ENCODE measurements around the gene BUD31.

The BUD31 gene

GRCh38 chr7:99408379-99409191 is at the start of gene BUD31, which contains the start of gene PDAP1:
Gene BUD31, plus strand, starts transcription at chr7:99408969. Its CDS starts 2,124 bp downstream, at chr7:99411093.
Gene PDAP1, minus strand, starts transcription at chr7:99408597. Its CDS starts 49 bp downstream, at chr7:99408548.
- POLR2A ChIA-PET: interaction anchor here (0.6 to 3.5 kb wide), 13 partner anchors 10 to 216 kb away, joined by 3 to 21 read pairs (median 4); partner anchors contain the start of genes CPSF4, PTCD1 and ZKSCAN5

GRCh38 chr7:99359465-99360154 is 49.2 kb upstream of the BUD31 start:
- no peak for DNase-seq (ENCODE audit: low read depth, low spot score)
- TF ChIP-seq CTCF (IDR thresholded peaks at IDR 0.05; ENCODE audit: insufficient read depth, low read length, missing control alignments): no peak
- CTCF ChIA-PET: interaction anchor here (0.7 kb wide), 2 partner anchors 11 to 35 kb away, joined by 3 to 4 read pairs; no protein-coding TSS in a partner anchor

More at GRCh38 chr7:99408379-99409191, at the start of gene BUD31, which contains the start of gene PDAP1:
- CTCF ChIA-PET: interaction anchor here (1.1 kb wide), 2 partner anchors 8 to 84 kb away, joined by 3 read pairs; no protein-coding TSS in a partner anchor
- H3K4me3 ChIP-seq (ENCODE audit: low read depth, low read length): peak within 1 kb of the TSS; percentile 98
- DNase-seq (ENCODE audit: low read depth, low spot score): peak; percentile 76
- no peak for TF ChIP-seq CTCF (IDR thresholded peaks at IDR 0.05; ENCODE audit: insufficient read depth, low read length, missing control alignments)

GRCh38 chr7:99362801-99363200 is 46.0 kb upstream of the BUD31 start:
- H3K4me3 ChIP-seq (ENCODE audit: low read depth, low read length): no peak overlapping the region
- ChIA-PET POLR2A (interaction anchor here (1.2 kb wide), 1 partner anchor 13 kb away, joined by 4 read pairs; no protein-coding TSS in a partner anchor), CTCF (interaction anchor here (1.9 kb wide), 1 partner anchor 52 kb away, joined by 5 read pairs; no protein-coding TSS in a partner anchor)
- peak; percentile 61 for DNase-seq (ENCODE audit: low read depth, low spot score)
- no peak for TF ChIP-seq CTCF (IDR thresholded peaks at IDR 0.05; ENCODE audit: insufficient read depth, low read length, missing control alignments)

More at GRCh38 chr7:99359465-99360154, 49.2 kb upstream of the BUD31 start:
- H3K4me3 ChIP-seq (ENCODE audit: low read depth, low read length): no peak overlapping the region
- POLR2A ChIA-PET: interaction anchor here (1.0 to 1.6 kb wide), 2 partner anchors 16 to 49 kb away, joined by 3 to 4 read pairs; partner anchors contain the start of genes BUD31 and PDAP1

- TF ChIP-seq CTCF (IDR thresholded peaks at IDR 0.05; ENCODE audit: insufficient read depth, low read length, missing control alignments): no peak
- ChIA-PET POLR2A (interaction anchor here (1.2 kb wide), 1 partner anchor 12 kb away, joined by 4 read pairs; no protein-coding TSS in a partner anchor), CTCF (interaction anchor here (1.9 kb wide), 1 partner anchor 52 kb away, joined by 5 read pairs; no protein-coding TSS in a partner anchor)
- no peak overlapping the region for H3K4me3 ChIP-seq (ENCODE audit: low read depth, low read length)
- no peak for DNase-seq (ENCODE audit: low read depth, low spot score)
Measured at GRCh38 chr7:99363286-99363685, 45.5 kb upstream of the BUD31 start.

- TF ChIP-seq CTCF (IDR thresholded peaks at IDR 0.05; ENCODE audit: insufficient read depth, low read length, missing control alignments): peak; percentile 63
- H3K4me3 ChIP-seq (ENCODE audit: low read depth, low read length): no peak overlapping the region
- POLR2A ChIA-PET: no interaction called here
- no peak for DNase-seq (ENCODE audit: low read depth, low spot score)
- CTCF ChIA-PET: interaction anchor here (0.8 to 1.7 kb wide), 5 partner anchors 8 to 51 kb away, joined by 3 to 5 read pairs (median 3); partner anchors contain the start of gene ARPC1B
Measured at GRCh38 chr7:99365318-99366141, 43.2 kb upstream of the BUD31 start.
